AG10803 (cell line): Measurements from ENCODE around the gene POMP.

ENCODE experiments used
- DNase-seq: peaks from one replicate; pipeline ENCODE4 v3.0.0; 2010; ENCODE audit warnings: low read depth
- H3K4me3 ChIP-seq: 2 replicates; pipeline ENCODE4 v1.5.1; 2011; ENCODE audit warnings: mild to moderate bottlenecking, low read length, control low read depth
- TF ChIP-seq, protein P1 (sequence below): conservative IDR thresholded peaks from 2 replicates; pipeline ENCODE4 v1.5.1; 2011; ENCODE audit warnings: mild to moderate bottlenecking, low read length, control low read depth, inconsistent platforms

POMP gene, protein sequence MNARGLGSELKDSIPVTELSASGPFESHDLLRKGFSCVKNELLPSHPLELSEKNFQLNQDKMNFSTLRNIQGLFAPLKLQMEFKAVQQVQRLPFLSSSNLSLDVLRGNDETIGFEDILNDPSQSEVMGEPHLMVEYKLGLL

DNA sequence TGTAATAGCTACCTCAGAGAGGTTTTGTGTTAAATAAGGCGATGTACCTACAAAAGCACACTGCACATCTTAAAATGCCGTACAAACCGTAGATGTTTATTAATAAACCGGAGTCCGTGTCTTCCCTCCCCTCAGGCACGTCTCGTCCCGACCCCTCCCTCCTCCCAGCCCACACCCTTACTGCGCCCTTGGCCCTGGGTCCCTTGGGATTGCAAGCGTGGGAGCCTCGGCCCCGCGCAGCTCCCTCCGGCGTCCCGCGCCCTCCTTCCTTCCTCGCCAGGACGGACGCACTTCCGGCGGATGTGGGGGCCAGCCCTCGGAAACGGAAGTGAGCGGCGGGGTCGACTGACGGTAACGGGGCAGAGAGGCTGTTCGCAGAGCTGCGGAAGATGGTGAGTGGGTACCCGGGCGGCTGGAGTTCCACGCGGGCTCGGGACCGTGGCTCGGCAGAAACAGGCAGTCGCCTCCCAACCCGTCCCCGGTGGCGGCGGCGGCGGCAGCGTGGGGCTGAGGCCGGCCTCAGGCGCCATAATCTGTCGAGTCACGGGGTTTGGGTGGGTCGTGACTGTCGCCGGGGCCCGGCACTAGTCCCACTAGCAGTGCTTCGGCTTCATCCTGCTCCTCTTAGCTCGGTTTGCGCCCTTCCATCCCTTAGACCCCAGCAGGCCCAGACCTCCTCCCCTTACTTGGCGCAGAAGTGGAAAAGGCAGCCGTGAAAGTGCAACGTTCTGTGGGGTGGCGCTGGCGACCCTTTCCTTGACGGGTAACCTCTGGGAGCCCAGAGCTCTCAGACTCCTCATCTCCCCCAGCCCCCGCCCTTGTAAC is at the start of gene POMP:
Gene POMP (plus strand): TSS at position 335 of the 825 bp plus-strand sequence. CDS start 55 bp downstream, at position 390.
- peak; percentile 97 for DNase-seq
- TF ChIP-seq, protein P1, sequence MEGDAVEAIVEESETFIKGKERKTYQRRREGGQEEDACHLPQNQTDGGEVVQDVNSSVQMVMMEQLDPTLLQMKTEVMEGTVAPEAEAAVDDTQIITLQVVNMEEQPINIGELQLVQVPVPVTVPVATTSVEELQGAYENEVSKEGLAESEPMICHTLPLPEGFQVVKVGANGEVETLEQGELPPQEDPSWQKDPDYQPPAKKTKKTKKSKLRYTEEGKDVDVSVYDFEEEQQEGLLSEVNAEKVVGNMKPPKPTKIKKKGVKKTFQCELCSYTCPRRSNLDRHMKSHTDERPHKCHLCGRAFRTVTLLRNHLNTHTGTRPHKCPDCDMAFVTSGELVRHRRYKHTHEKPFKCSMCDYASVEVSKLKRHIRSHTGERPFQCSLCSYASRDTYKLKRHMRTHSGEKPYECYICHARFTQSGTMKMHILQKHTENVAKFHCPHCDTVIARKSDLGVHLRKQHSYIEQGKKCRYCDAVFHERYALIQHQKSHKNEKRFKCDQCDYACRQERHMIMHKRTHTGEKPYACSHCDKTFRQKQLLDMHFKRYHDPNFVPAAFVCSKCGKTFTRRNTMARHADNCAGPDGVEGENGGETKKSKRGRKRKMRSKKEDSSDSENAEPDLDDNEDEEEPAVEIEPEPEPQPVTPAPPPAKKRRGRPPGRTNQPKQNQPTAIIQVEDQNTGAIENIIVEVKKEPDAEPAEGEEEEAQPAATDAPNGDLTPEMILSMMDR: 0 out of 2 replicates have a peak, but pooled peaks have one; percentile 4
- peak within 1 kb of the TSS; percentile 98 for H3K4me3 ChIP-seq

- H3K4me3 ChIP-seq: no peak overlapping the region
- TF ChIP-seq, protein P1: no peak
Measured at GRCh38 chr13:28609381-28609780, 49.5 kb upstream of the POMP start.

DNA sequence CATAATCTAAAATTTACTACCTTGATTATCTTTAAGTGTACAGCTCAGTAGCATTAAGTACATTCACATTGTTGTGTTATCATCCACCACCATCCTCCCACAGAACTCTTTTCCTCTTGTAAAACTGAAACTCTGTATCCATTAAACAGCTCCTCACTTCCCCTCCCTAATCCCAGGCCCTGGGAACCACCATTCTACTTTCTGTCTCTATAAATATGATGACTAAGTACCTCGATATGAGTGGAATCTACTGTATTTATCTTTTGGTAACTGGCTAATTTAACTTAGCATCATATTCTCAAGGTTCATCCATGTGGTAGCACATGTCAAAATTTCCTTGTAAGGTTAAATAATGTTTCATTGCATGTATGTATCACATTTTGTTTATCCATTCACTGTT is 49.0 kb upstream of the POMP start:
- TF ChIP-seq, protein P1: no peak
- H3K4me3 ChIP-seq: no peak overlapping the region
- peak; percentile 69 for DNase-seq

More at GRCh38 chr13:28609381-28609780, 49.5 kb upstream of the POMP start:
- no peak for DNase-seq

- no peak overlapping the region for H3K4me3 ChIP-seq
- TF ChIP-seq, protein P1: no peak
- no peak for DNase-seq
Measured at GRCh38 chr13:28610996-28611395, 47.9 kb upstream of the POMP start.

DNA sequence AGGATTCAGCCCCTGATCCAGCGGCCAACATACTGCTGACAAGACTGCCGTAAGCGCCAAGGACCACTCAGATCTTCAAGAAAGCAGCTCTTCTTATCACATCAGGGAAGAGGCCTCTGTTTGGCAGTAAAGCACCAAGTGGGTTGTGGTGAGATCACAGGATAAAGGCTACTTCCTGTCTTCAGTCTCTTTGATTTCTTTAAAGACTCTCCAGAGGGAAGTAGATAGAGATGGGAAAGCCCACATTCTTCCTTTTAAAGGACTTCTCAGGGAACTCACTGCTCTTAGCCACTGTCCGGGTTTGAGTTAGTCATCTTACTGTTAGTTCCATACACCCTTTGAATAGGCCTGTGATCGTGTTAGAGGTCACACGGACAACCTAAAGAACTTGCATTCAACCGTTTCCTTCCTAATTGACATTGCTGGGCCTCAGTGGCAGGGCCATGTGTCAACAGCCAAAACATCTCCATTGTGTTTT is 47.2 kb upstream of the POMP start:
- TF ChIP-seq, protein P1: no peak
- DNase-seq: no peak
- no peak overlapping the region for H3K4me3 ChIP-seq

GRCh38 chr13:28613562-28613961 is 45.4 kb upstream of the POMP start:
- DNase-seq: no peak
- TF ChIP-seq, protein P1: no peak
- H3K4me3 ChIP-seq: no peak overlapping the region
